ENCODE data around the gene UBL4A. TPM values are rescaled to one million over a fixed set of nuclear protein-coding genes. Genes with fewer than 3 reads are reported as not detected.

UBL4A gene
- total and polyA plus RNA-seq, 2 donors from 2014 or later = 26.1 to 35.2 TPM

DNA sequence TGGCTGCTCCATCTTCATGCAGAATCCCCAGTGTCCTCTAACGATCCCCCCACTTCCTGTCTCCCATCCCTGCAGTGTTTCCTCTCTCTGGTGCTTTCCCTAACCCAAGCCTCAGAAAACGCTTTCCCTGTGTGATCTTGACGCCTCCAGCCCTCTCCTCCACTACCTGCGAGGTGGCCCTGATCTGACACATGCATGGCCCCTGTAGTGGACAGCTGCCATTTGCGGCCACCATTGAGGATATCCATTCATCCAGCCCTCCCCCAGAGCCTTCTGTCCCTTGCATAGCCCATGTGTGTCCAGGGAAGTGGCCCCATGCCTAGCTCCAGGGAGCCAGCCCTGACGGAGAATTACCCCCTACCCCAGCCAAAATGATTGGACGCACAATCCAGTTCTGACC lies 3.1 kb downstream of the UBL4A start:
- Histone ChIP-seq H3K9me3 (ENCODE audit: control insufficient read depth in 2 of 3, insufficient read depth in 1 of 3, low read length in 3 of 3) (no peaks in the 10 kb centered on the region), H3K9ac (ENCODE audit: low read length in 3 of 3) (no peak overlapping the region), H3K27ac (ENCODE audit: low read depth in 2 of 2, low read length in 2 of 2) (no peak overlapping the region), H3K4me3 (ENCODE audit: low read length in 3 of 3) (no peak overlapping the region), H3K4me1 (ENCODE audit: control insufficient read depth in 2 of 3, insufficient read depth in 2 of 3, low read depth in 1 of 3, low read length in 3 of 3) (peaks cover 0 to 12% (median 4%) of the 10 kb centered on the region in 3 donors), H3K27me3 (ENCODE audit: control insufficient read depth, insufficient read depth, low read length) (no peaks in the 10 kb centered on the region), H3K36me3 (ENCODE audit: control insufficient read depth in 2 of 3, insufficient read depth in 3 of 3, low read length in 3 of 3) (peaks cover 0 to 4% (median 3%) of the 10 kb centered on the region in 3 donors)
- intact Hi-C loops (cut with DNase I) = no loop called here
- TF ChIP-seq, protein P1, sequence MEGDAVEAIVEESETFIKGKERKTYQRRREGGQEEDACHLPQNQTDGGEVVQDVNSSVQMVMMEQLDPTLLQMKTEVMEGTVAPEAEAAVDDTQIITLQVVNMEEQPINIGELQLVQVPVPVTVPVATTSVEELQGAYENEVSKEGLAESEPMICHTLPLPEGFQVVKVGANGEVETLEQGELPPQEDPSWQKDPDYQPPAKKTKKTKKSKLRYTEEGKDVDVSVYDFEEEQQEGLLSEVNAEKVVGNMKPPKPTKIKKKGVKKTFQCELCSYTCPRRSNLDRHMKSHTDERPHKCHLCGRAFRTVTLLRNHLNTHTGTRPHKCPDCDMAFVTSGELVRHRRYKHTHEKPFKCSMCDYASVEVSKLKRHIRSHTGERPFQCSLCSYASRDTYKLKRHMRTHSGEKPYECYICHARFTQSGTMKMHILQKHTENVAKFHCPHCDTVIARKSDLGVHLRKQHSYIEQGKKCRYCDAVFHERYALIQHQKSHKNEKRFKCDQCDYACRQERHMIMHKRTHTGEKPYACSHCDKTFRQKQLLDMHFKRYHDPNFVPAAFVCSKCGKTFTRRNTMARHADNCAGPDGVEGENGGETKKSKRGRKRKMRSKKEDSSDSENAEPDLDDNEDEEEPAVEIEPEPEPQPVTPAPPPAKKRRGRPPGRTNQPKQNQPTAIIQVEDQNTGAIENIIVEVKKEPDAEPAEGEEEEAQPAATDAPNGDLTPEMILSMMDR (IDR thresholded peaks at IDR 0.05; ENCODE audit: borderline replicate concordance, extremely low read depth, insufficient read depth) = no peak
- no peak for FAIRE-seq
- no peak for DNase-seq

DNA sequence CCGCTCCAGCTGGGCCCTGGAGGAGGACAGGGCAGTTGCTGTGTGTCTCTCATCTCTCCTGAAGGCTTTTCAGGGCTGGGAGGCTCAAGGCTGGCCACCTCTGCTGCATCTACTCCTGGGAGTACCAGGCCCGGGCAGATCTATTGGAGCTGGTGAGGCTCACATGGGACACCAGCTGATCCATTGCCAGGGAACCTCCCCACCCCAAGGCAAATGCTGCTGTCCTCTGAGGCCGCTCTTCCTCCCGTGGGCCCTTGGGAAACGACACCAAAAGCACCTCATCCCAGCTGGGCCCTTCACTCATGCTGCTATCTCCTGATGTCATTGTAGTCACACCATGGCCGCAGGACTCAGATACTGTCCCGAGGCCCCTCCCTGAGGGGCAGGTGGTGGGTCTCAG lies 3.6 kb downstream of the UBL4A start:
- Histone ChIP-seq H3K9ac (ENCODE audit: low read length in 3 of 3) (no peak overlapping the region), H3K9me3 (ENCODE audit: control insufficient read depth in 2 of 3, insufficient read depth in 1 of 3, low read length in 3 of 3) (no peaks in the 10 kb centered on the region), H3K27ac (ENCODE audit: low read depth in 2 of 2, low read length in 2 of 2) (no peak overlapping the region), H3K27me3 (ENCODE audit: control insufficient read depth, insufficient read depth, low read length) (no peaks in the 10 kb centered on the region), H3K36me3 (ENCODE audit: control insufficient read depth in 2 of 3, insufficient read depth in 3 of 3, low read length in 3 of 3) (peaks cover 0 to 4% (median 3%) of the 10 kb centered on the region in 3 donors), H3K4me3 (ENCODE audit: low read length in 3 of 3) (no peak overlapping the region), H3K4me1 (ENCODE audit: control insufficient read depth in 2 of 3, insufficient read depth in 2 of 3, low read depth in 1 of 3, low read length in 3 of 3) (peaks cover 0 to 16% (median 4%) of the 10 kb centered on the region in 3 donors)
- intact Hi-C loops (cut with DNase I) = no loop called here
- FAIRE-seq = no peak
- DNase-seq = no peak
- TF ChIP-seq, protein P1 (IDR thresholded peaks at IDR 0.05; ENCODE audit: borderline replicate concordance, extremely low read depth, insufficient read depth) = no peak

DNA sequence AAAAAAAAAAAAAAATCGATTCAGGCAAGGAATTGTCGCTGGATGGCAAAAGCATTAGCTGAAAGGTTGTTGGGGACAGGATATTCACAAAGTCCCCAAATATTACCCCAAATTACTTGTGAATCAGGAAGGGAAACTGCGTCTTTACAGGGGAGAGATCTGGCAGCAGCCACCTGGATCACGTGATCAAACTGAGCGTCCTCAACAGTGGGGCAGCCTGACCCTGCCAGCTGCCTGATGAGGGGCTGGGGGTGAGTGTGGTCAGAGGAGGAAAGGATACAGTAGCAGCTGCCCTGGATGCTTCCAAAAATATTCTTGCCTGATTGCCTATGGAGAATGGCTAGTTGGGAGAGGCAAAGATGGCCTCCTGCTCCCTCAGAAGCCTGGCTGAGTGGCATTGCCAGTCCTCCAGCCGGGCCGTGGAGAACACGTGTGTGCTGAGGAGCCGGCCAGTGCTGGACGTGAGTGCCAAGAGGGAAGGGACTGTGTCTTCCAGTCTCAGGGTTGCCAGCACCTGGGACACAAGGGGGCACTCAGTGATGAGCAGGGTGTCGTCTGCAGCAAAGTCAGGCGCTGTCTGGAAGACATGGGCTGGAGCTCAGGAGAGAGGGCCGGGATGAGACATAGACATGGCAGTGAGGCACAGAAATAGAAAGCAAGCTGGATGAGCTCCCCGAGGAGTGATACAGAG lies 4.4 kb downstream of the UBL4A start:
- Histone ChIP-seq H3K27ac (ENCODE audit: low read depth in 2 of 2, low read length in 2 of 2) (no peak overlapping the region), H3K36me3 (ENCODE audit: control insufficient read depth in 2 of 3, insufficient read depth in 3 of 3, low read length in 3 of 3) (peaks cover 0 to 4% (median 3%) of the 10 kb centered on the region in 3 donors), H3K4me3 (ENCODE audit: low read length in 3 of 3) (no peak overlapping the region), H3K9ac (ENCODE audit: low read length in 3 of 3) (no peak overlapping the region), H3K9me3 (ENCODE audit: control insufficient read depth in 2 of 3, insufficient read depth in 1 of 3, low read length in 3 of 3) (no peaks in the 10 kb centered on the region), H3K4me1 (ENCODE audit: control insufficient read depth in 2 of 3, insufficient read depth in 2 of 3, low read depth in 1 of 3, low read length in 3 of 3) (peaks cover 0 to 16% (median 4%) of the 10 kb centered on the region in 3 donors), H3K27me3 (ENCODE audit: control insufficient read depth, insufficient read depth, low read length) (no peaks in the 10 kb centered on the region)
- intact Hi-C loops (cut with DNase I) = no loop called here
- DNase-seq = no peak
- TF ChIP-seq, protein P1 (IDR thresholded peaks at IDR 0.05; ENCODE audit: borderline replicate concordance, extremely low read depth, insufficient read depth) = no peak
- FAIRE-seq = no peak
